Measurements from ENCODE around the gene IFNAR1. TPM values are rescaled to one million over a fixed set of nuclear protein-coding genes. Genes with fewer than 3 reads are reported as not detected.

IFNAR1 gene
- total RNA-seq, 1 donor from 2014 or later: 42.8 TPM

- H3K4me3 Mint-ChIP-seq (ENCODE audit: unreplicated experiment): no peak overlapping the region
These were observed 72.9 kb downstream of the IFNAR1 start for GRCh38 chr21:33397717-33398116.

GRCh38 chr21:33398361-33398760 lies 73.6 kb downstream of the IFNAR1 start:
- no peak for TF ChIP-seq CTCF (IDR thresholded peaks at IDR 0.05)
- DNase-seq (ENCODE audit: extremely low spot score, unreplicated experiment): no peak
- Mint-ChIP-seq H3K4me1 (ENCODE audit: unreplicated experiment) (peaks cover 56% of the 10 kb centered on the region), H3K36me3 (ENCODE audit: unreplicated experiment) (no peaks in the 10 kb centered on the region), H3K4me3 (ENCODE audit: unreplicated experiment) (no peak overlapping the region), H3K27ac (ENCODE audit: unreplicated experiment) (no peak overlapping the region), H3K9me3 (ENCODE audit: unreplicated experiment) (no peaks in the 10 kb centered on the region), H3K27me3 (ENCODE audit: unreplicated experiment) (no peaks in the 10 kb centered on the region)

More at GRCh38 chr21:33397717-33398116, 72.9 kb downstream of the IFNAR1 start:
- TF ChIP-seq CTCF (IDR thresholded peaks at IDR 0.05): no peak
- no peak for DNase-seq (ENCODE audit: extremely low spot score, unreplicated experiment)
- Mint-ChIP-seq H3K4me1 (ENCODE audit: unreplicated experiment) (peaks cover 56% of the 10 kb centered on the region), H3K27me3 (ENCODE audit: unreplicated experiment) (no peaks in the 10 kb centered on the region), H3K36me3 (ENCODE audit: unreplicated experiment) (no peaks in the 10 kb centered on the region), H3K27ac (ENCODE audit: unreplicated experiment) (peak overlapping the region; percentile 91), H3K9me3 (ENCODE audit: unreplicated experiment) (no peaks in the 10 kb centered on the region)

GRCh38 chr21:33401630-33401992 lies 76.8 kb downstream of the IFNAR1 start:
- no peak for TF ChIP-seq CTCF (IDR thresholded peaks at IDR 0.05)
- H3K27me3 Mint-ChIP-seq (ENCODE audit: unreplicated experiment): no peaks in the 10 kb centered on the region
- H3K9me3 Mint-ChIP-seq (ENCODE audit: unreplicated experiment): no peaks in the 10 kb centered on the region
- peaks cover 67% of the 10 kb centered on the region for H3K4me1 Mint-ChIP-seq (ENCODE audit: unreplicated experiment)
- H3K27ac Mint-ChIP-seq (ENCODE audit: unreplicated experiment): peak overlapping the region; percentile 45
- DNase-seq (ENCODE audit: extremely low spot score, unreplicated experiment): no peak
- H3K36me3 Mint-ChIP-seq (ENCODE audit: unreplicated experiment): peaks cover 2% of the 10 kb centered on the region
- peak overlapping the region; percentile 22 for H3K4me3 Mint-ChIP-seq (ENCODE audit: unreplicated experiment)

GRCh38 chr21:33402001-33402979 lies 77.5 kb downstream of the IFNAR1 start:
- no peaks in the 10 kb centered on the region for H3K27me3 Mint-ChIP-seq (ENCODE audit: unreplicated experiment)
- peaks cover 60% of the 10 kb centered on the region for H3K4me1 Mint-ChIP-seq (ENCODE audit: unreplicated experiment)
- H3K9me3 Mint-ChIP-seq (ENCODE audit: unreplicated experiment): no peaks in the 10 kb centered on the region
- peak overlapping the region; percentile 45 for H3K27ac Mint-ChIP-seq (ENCODE audit: unreplicated experiment)
- TF ChIP-seq CTCF (IDR thresholded peaks at IDR 0.05): no peak
- peak overlapping the region; percentile 72 for H3K4me3 Mint-ChIP-seq (ENCODE audit: unreplicated experiment)
- peaks cover 2% of the 10 kb centered on the region for H3K36me3 Mint-ChIP-seq (ENCODE audit: unreplicated experiment)
- DNase-seq (ENCODE audit: extremely low spot score, unreplicated experiment): no peak

- peaks cover 52% of the 10 kb centered on the region for H3K4me1 Mint-ChIP-seq (ENCODE audit: unreplicated experiment)
- peak within 1 kb of the TSS; percentile 86 for H3K4me3 Mint-ChIP-seq (ENCODE audit: unreplicated experiment)
- peaks cover 2% of the 10 kb centered on the region for H3K36me3 Mint-ChIP-seq (ENCODE audit: unreplicated experiment)
- no peak for DNase-seq (ENCODE audit: extremely low spot score, unreplicated experiment)
- TF ChIP-seq CTCF (IDR thresholded peaks at IDR 0.05): no peak
- H3K27me3 Mint-ChIP-seq (ENCODE audit: unreplicated experiment): no peaks in the 10 kb centered on the region
- peak within 1 kb of the TSS; percentile 96 for H3K27ac Mint-ChIP-seq (ENCODE audit: unreplicated experiment)
- H3K9me3 Mint-ChIP-seq (ENCODE audit: unreplicated experiment): no peaks in the 10 kb centered on the region
These were observed 78.5 kb downstream of the IFNAR1 start, which contains the start of gene IFNGR2 for GRCh38 chr21:33403128-33403785. Gene IFNGR2, plus strand, starts transcription at chr21:33403413. Its CDS starts 131 bp downstream, at chr21:33403544.
